ENCODE data around the gene LDB2.

DNA sequence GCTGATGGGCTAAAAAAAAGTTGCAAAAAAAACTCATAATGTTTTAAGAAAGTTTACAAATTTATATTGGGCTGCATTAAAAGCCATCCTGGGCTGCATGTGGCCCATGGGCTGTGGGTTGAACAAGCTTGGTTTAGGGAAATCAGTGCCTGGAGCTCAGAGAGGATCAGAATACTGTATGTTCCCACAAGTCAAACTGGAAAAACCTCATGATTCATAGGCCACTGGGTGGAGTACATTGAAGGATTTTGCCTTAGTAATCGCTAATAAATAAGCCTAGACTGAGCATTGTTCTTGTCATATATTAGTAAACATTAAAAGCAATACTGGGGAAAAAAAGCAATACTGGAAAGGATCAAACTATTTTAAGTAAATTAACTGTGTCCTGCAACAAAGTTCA is 425.9 kb downstream of the LDB2 start:
- TF ChIP-seq, protein P1, sequence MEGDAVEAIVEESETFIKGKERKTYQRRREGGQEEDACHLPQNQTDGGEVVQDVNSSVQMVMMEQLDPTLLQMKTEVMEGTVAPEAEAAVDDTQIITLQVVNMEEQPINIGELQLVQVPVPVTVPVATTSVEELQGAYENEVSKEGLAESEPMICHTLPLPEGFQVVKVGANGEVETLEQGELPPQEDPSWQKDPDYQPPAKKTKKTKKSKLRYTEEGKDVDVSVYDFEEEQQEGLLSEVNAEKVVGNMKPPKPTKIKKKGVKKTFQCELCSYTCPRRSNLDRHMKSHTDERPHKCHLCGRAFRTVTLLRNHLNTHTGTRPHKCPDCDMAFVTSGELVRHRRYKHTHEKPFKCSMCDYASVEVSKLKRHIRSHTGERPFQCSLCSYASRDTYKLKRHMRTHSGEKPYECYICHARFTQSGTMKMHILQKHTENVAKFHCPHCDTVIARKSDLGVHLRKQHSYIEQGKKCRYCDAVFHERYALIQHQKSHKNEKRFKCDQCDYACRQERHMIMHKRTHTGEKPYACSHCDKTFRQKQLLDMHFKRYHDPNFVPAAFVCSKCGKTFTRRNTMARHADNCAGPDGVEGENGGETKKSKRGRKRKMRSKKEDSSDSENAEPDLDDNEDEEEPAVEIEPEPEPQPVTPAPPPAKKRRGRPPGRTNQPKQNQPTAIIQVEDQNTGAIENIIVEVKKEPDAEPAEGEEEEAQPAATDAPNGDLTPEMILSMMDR (conservative IDR thresholded peaks at IDR 0.05; ENCODE audit: low read length): no peak
- no peak for TF ChIP-seq EZH2phosphoT487 (IDR thresholded peaks at IDR 0.05; ENCODE audit: borderline replicate concordance)

Data from Loucy (cell line).